HT-29 (cell line): ENCODE measurements around the gene GARIN5A. TPM values are rescaled to one million over a fixed set of nuclear protein-coding genes. Genes with fewer than 3 reads are reported as not detected.

ENCODE experiments used
- DNase-seq: peaks from one replicate; pipeline ENCODE4 v3.0.0-alpha.2; 2015; ENCODE audit warnings: low spot score
- total RNA-seq: library from RNA; depleted of rRNA; stranded (reverse); fragments of >200 nt; shearing (Covaris generic); gene quantifications from 2 replicates; pipeline ENCODE4 v1.2.3, GENCODE V29; 2014; rRNA removed

Gene GARIN5A
- total RNA-seq: 2.8 and 6.5 TPM in 2 replicates

GRCh38 chr19:50476224-50476906 is at the start of gene GARIN5A, which contains the start of gene EMC10:
TSS of gene GARIN5A (minus strand) at chr19:50476848. CDS start at chr19:50476388, 460 bp downstream.
TSS of gene EMC10 (plus strand) at chr19:50476507. CDS start at chr19:50476545, 38 bp downstream.
- DNase-seq: peak; percentile 99

DNA sequence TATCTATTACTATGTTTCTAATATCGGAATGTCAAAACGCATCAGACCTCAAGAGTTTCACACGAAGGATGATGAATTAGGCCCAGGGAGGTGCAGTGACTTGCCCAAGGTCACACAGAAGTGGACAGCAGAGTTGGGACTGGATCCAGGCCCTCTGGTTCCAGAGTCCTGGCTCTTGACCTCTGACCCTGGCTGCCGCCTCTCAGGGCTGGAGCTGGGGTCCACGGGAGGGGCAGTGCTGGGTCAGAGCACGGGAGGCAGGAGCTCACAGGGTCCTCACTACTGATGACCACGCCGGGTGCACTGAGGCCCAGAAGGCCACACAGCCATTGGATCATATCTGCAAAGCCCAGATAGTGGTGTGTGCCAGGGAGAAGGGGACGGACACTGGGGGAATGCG is 46.2 kb upstream of the GARIN5A start:
- no peak for DNase-seq

- no peak for DNase-seq
These were observed 44.3 kb upstream of the GARIN5A start for GRCh38 chr19:50520822-50521465.

GRCh38 chr19:50519006-50519575 is 42.4 kb upstream of the GARIN5A start:
- no peak for DNase-seq

- no peak for DNase-seq
These were observed 41.7 kb upstream of the GARIN5A start for GRCh38 chr19:50518091-50519005.

DNA sequence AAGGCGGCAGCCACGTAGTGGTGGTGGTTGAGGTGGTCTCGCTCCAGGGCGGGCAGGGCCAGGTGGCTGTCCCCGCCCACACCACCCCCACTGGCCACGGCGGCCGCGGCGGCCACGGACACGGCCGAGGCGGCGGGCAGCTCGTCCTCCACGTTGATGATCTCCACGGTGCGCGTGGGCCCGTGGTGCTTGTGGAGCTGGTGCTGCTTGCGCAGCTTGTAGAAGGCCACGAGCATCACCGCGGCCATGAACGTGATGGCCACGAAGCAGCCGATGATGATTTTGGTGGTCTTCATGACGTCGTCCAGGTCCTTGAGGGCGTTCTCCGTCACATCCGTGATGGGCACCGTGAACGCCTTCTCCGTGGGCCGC is 41.0 kb upstream of the GARIN5A start:
- DNase-seq: no peak

GRCh38 chr19:50516964-50517703 is 40.5 kb upstream of the GARIN5A start:
- DNase-seq: no peak

DNA sequence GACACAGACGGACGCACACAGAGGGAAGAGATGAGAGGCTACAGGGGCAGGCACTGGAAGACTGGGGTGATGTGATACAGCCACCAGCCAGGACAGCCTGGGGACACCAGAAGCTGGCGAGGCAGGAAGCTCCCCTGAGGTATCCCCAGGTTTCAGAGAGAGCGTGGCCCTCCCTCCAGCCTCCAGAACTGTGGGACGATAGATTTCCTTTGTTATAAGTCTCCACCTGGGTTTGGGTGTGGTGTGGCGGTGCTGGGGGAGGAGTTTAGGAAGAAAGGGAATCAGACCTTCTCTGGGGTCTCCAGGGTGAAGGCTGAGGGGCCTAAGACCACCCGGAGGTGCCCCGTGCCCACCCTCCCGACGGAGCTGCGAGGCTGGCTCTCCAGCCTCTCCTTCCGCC is 39.8 kb upstream of the GARIN5A start:
- DNase-seq: no peak

DNA sequence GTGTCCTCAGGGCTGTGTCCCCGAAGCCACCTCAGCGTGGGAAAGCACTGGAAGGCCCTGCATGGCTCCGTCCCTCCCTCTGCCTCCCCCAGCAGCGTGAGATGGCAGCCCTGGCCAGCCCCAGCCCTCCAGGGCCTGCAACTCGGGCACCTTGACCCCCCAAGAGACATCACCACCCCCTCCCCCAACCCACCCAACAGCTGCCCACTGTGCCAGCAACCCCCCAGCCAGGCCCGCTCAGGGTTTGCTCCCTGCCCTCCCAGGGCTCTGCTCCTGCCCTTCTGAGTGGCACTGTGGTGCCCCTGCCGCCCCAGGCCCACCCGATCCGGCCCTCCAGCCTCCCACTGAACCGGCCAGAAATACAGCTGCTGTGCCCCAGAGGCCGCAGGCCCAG is 38.5 kb upstream of the GARIN5A start:
- no peak for DNase-seq

- no peak for DNase-seq
These were observed 37.9 kb upstream of the GARIN5A start for GRCh38 chr19:50514346-50515167.

DNA sequence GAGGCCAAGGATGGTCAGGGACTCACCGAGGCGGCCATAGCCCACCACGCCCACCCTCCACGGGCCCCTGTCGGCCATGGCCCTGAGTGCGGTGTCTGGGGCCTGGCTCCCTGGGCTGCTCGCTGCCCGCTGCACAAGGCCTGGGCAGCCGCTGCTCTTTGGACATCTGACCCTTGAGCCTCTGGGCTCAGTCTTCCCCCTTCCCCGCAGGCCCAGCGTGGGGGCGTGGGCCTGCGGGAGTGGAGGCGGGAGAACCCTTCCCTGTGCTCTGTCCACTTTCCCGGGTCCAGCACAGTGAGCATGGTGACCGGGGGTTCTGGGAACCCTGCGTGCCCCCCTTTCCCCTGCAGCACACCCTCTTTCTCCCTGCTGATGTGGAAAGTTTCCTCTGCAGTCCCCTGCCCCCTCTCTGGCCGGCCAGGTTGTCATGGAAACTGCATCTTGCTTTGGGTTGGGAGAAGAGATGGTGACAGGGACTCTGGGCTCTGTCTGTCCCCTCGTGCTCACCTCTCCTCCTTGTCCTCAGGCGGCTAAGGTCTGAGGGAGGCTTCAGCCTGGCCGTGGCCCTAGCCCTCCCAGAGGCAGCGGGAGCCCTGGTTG is 37.2 kb upstream of the GARIN5A start, which contains the start of gene ASPDH:
ASPDH (minus strand) TSS at position 168 of the 600 bp plus-strand sequence; CDS start at position 78, 90 bp downstream.
- no peak for DNase-seq

- DNase-seq: no peak
These were observed 36.5 kb upstream of the GARIN5A start for GRCh38 chr19:50512999-50513745.

GRCh38 chr19:50512112-50512998 is 35.7 kb upstream of the GARIN5A start:
- DNase-seq: no peak

GRCh38 chr19:50511069-50511822 is 34.6 kb upstream of the GARIN5A start, which contains the start of gene JOSD2:
TSS of gene JOSD2 (minus strand) at chr19:50511191. CDS start at chr19:50510431, 760 bp downstream.
- peak; percentile 100 for DNase-seq

DNA sequence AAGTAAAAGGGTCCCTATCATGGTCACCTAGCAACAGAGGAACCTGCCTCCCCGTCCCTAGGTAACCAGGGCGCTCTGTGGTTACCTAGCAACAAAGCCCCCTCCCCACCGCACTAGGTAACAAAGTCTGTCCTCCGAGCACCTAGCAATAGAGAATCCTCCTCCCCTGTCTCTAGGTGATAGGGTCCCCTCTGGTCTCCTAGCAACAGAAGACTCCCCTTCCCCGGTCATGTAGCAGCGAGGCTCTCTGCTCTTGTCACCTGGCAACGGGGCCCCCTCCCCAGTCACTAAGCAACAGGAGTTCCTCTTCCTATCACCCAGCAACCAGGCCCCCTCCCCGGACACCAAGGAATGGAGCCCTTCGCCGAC is 34.0 kb upstream of the GARIN5A start:
- DNase-seq: no peak

GRCh38 chr19:50510121-50510670 is 33.5 kb upstream of the GARIN5A start:
- DNase-seq: no peak

GRCh38 chr19:50509366-50509765 is 32.7 kb upstream of the GARIN5A start:
- DNase-seq: no peak
